ENCODE results near the gene CD63. TPM values are rescaled to one million over a fixed set of nuclear protein-coding genes. Genes with fewer than 3 reads are reported as not detected.
"Not testable (repeated sequence)": the region's sequence is repeated elsewhere in the genome, so short reads cannot be mapped to it uniquely, and the experiment has no call there.

CD63 gene, protein sequence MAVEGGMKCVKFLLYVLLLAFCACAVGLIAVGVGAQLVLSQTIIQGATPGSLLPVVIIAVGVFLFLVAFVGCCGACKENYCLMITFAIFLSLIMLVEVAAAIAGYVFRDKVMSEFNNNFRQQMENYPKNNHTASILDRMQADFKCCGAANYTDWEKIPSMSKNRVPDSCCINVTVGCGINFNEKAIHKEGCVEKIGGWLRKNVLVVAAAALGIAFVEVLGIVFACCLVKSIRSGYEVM
- total RNA-seq: 253 TPM

- peak; percentile 74 for ATAC-seq
Observed at GRCh38 chr12:55728939-55729818, at the start of gene CD63. Gene CD63, minus strand, starts transcription at chr12:55729009. Its CDS starts 668 bp downstream, at chr12:55728341.

- no peak for ATAC-seq
Observed at GRCh38 chr12:55777856-55778255, 49.0 kb upstream of the CD63 start.

GRCh38 chr12:55771736-55772135 lies 42.9 kb upstream of the CD63 start:
- no peak for ATAC-seq

GRCh38 chr12:55767156-55767555 lies 38.3 kb upstream of the CD63 start:
- no peak for ATAC-seq

- no peak for ATAC-seq
Observed at GRCh38 chr12:55765736-55766290, 37.0 kb upstream of the CD63 start.

- no peak for ATAC-seq
Observed at GRCh38 chr12:55762646-55763045, 33.8 kb upstream of the CD63 start.

DNA sequence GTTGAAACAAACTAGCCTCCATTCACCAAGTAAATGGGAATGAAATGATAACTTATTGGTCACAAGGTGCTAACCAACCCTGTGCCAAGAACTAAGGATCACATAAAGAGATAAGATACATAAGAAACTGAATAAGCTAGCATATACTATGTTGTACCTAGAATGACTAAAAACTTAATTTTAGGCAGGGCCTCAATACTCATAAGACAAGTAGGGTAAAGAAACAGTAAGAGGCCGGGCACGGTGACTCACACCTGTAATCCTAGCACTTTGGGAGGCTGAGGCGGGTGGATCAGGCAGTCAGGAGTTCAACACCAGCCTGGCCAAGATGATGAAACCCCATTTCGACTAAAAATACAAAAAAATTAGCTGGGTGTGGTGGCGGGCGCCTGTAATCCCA lies 31.9 kb upstream of the CD63 start:
- ATAC-seq: peak; percentile 37

DNA sequence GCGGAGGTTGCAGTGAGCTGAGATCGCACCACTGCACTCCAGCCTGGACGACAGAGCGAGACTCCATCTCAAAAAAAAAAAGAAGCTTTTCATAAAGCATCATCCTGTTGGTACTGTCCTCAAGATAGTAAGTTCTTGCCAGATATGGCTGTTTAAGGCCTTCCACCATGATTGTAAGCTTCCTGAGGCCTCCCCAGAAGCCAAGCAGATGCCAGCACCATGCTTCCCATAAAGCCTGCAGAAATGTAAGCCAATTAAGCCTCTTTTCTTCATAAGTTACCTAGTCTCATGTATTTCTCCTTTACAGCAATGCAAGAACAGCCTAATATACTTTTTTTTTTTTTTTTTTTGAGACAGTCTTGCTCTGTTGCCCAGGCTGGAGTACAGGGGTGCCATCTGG lies 29.8 kb upstream of the CD63 start:
- not testable (repeated sequence) for ATAC-seq

GRCh38 chr12:55757701-55758100 lies 28.9 kb upstream of the CD63 start:
- ATAC-seq: no peak

- no peak for ATAC-seq
Observed at GRCh38 chr12:55755246-55755645, 26.4 kb upstream of the CD63 start.

- no peak for ATAC-seq
Observed at GRCh38 chr12:55748230-55748993, 19.6 kb upstream of the CD63 start.

DNA sequence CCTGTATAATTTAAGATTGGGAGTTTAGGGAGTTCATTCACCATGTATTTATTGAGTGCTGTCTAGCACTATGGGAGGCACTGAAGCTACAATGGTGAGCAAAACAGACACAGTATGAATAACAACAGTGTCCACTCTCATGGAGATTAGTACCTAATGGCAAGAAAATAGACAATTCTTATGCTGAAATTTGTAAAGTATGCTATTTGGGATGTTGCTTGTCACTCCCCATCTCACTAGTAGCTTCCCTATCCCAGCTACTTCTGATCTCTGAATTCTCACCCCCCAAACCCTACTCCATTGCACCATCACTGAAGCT lies 18.1 kb upstream of the CD63 start:
- no peak for ATAC-seq

DNA sequence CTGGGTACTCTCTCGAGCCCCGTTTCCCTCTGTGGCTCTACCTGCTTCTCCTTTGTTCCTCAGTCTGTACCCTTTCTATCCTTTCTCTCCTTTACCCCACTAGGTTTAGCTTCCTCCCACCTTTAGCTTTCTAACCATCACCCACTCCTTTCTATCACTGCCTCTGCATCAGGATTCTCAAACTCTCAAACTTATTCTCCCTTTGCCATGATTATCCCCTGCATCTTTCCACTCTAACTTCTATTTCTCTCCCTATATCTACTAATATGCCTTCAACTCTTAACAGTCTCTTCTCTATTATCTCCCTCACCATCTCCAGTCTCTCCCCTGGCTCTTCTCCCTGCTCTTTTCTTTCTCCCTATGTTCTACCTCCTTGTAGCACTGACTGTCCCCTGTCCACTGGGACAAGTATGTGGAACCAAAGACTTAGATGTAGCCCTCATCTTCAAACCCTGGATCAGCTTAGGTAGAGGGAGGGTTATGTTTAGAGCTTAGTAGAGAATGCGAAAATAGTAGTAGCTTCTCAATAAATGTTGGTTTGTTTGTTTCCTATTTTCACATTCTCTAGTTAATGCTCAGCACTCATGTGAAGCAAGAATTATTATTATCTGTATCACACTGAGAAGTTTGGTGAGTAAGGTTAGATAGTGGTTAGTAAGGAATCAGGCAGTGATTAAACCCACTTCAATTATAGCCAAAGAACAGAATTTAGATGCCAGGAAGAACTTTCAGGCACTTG lies 17.5 kb upstream of the CD63 start:
- no peak for ATAC-seq

DNA sequence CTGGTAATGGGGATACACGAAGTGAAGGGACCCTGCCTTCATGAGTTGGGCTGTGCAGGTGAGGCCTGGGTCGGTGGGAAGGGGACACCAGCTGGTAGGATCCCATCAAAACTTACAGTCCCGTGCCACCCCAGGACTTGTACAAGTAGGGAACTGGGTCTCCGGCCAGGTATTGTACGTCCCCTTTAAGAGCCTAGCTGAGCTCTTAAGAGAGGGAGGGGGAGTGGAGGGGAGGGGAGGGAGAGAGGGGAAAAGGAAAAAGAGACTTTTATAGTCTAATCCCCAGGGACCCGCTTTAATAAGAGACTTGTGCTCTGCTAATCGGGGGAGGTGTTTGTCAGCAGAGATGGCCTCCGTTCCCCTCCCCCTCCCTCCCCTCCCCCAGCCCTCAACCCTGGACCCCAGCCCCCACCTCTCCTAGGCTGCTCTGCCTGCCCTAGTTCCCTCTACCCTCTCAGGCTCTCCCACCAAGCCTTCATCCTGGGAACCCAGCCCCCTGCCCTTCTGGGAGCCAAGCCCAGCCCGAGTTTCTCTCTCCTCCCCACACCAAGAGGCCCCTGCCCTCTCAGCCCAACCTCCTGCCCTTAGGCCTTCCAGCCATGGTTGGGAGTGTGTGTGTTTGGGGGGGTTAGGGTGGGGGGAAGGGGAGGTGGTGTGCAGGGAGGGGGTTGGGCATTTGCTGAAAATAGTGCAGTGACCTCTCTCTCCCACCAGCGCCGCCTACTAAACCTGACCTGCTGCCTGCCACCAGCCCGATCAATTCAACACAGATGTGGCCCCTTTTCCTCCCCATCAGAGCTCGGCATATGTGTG lies 16.8 kb upstream of the CD63 start:
- ATAC-seq: no peak

DNA sequence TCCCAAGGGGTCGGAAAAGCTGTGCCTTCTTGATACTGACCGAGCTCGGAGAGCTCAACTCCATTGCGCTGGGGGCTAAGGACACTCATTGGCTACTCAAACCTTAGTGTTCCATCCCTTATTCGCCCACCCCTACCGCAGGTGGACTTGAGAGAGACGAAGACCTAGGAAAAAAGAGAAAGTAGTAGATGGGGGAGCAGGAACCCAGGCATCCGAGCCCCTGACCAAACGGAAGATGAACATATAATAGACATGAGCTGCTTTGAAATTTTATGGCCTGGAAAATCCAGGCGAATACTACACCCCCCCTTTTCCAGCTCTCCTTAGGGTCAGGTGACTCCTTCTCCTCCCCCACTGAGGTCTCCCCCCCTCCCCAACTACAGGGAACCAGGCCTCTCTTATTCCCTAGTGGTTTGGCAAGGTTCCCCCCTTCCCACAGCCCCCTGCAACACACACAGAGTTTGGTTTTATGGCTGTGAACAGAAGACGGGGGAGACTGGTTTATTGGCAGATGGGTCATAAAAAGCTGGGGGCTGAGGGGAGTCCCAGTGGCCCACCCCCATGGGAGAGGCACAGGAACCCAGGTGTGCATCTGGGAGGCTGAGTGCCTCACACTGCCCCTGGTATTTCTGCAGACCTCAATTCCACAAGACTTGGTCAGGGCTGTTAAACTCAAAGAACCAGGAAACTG lies 15.7 kb upstream of the CD63 start:
- ATAC-seq: no peak

GRCh38 chr12:55743406-55744339 lies 14.9 kb upstream of the CD63 start:
- peak; percentile 39 for ATAC-seq

DNA sequence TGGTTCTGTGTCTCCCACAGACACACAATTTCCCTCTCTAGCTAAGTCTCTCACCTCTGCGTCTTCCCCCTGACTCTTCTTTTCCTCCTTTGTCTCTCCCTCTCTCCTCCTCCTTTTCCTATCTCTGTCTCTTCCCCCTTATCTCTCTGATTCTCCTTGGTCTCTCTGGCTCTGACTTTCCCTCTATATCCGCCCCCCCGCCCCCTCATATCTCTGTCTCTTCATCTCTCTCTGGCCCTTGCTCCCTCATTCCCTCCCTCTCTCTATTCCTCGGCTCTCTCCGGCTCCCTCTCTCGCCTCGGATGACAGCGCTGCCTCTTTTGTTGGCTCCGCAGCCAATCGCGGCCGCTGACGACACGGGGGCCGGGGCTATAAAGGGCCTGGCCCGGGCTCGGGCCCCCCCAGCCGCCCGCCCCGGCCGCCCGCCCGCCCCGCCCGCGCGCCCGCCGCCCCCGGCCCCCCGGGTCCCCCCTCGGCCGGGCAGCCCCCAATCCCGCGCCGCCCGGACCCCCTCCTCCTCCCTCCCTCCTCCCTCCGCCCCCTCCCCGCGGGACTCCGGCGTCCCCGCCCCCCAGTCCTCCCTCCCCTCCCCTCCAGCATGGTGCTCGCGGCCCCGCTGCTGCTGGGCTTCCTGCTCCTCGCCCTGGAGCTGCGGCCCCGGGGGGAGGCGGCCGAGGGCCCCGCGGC lies 14.1 kb upstream of the CD63 start, which contains the start of gene GDF11:
GDF11 (plus strand) TSS at position 404 of the 687 bp plus-strand sequence; CDS start at position 599, 195 bp downstream.
- no peak for ATAC-seq

DNA sequence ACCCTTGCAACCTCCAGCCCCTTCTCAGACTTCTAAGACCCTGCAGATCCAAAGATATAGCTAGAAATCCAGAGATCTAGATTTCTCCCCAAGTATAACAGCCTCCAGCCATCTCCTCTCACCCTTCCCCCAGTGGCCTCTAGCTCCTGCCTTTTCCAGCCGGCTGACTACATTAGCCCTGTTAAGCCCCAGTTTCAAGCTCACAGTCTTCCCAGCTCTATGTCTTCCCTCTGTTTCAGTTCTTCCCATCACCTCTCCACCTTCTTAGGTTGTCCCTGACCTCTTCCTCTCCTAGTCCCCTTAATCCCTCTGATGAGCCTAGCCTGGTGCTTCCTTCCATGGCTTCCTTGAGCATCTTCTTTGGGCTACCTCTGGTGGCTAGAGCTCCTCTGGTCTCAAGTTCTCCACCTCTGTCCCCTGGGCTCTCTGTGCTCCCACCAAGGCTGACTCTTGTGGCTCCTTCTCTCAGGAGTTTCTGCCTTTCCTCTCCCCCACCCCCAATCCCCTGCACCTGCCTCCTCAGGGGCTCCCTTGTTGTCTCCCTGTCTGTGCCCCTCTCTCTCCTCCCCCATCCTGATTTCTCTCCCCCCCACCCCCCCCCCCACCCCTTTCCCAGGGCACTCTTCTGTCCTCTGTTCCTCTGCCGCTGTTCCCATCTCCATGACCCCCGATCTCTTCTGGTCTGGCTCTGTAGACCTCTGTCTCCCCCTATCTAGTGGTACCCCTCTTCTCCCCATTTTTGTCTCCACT lies 13.3 kb upstream of the CD63 start:
- no peak for ATAC-seq
